Fibroblast of lung (primary cell): ENCODE data around the gene SPIB. TPM values are rescaled to one million over a fixed set of nuclear protein-coding genes. Genes with fewer than 3 reads are reported as not detected.

ENCODE experiments used
- DNase-seq, 2 donors: peaks; one replicate each; pipeline versions ENCODE4 v3.0.0 to v3.0.0-alpha.2; 2010; ENCODE audit warnings: low read depth in 2 of 2
- H2AFZ ChIP-seq: 2 replicates; pipeline ENCODE4 v1.5.1; 2012; ENCODE audit warnings: low read length, control low read depth, inconsistent platforms
- H3K27ac ChIP-seq: 2 replicates; pipeline ENCODE4 v1.5.1; 2011; ENCODE audit warnings: low read length, control low read depth; ENCODE audit not compliant: insufficient read depth
- H3K27me3 ChIP-seq: 2 replicates; pipeline ENCODE4 v1.5.1; 2011; ENCODE audit warnings: mild to moderate bottlenecking, low read length; ENCODE audit not compliant: control insufficient read depth, insufficient read depth
- H3K36me3 ChIP-seq: 2 replicates; pipeline ENCODE4 v1.5.1; 2011; ENCODE audit warnings: low read length; ENCODE audit not compliant: control insufficient read depth, insufficient read depth
- H3K4me1 ChIP-seq: 2 replicates; pipeline ENCODE4 v1.5.1; 2011; ENCODE audit warnings: low read length; ENCODE audit not compliant: control insufficient read depth, insufficient read depth; ENCODE audit errors: extremely low read depth
- H3K4me2 ChIP-seq: 2 replicates; pipeline ENCODE4 v1.5.1; 2011; ENCODE audit warnings: low read length, control low read depth; ENCODE audit not compliant: insufficient read depth; ENCODE audit errors: extremely low read depth
- H3K4me3 ChIP-seq, 4 experiments: fragments of 200-600 bp in 1 of 4; sonication (generic) in 1 of 4; replicated peaks in 1 of 4; 2 replicates each; pipeline ENCODE4 v1.5.1; 2011 to 2016; ENCODE audit warnings: low read length in 4 of 4, low read depth in 3 of 4, mild to moderate bottlenecking in 3 of 4, control low read depth in 2 of 4, inconsistent platforms in 1 of 4, mixed read lengths in 1 of 4; ENCODE audit not compliant: insufficient read depth in 1 of 4; ENCODE audit errors: control extremely low read depth in 1 of 4
- H3K79me2 ChIP-seq: 2 replicates; pipeline ENCODE4 v1.5.1; 2012; ENCODE audit warnings: mild to moderate bottlenecking, low read length, inconsistent platforms; ENCODE audit not compliant: control insufficient read depth, insufficient read depth
- H3K9ac ChIP-seq: 2 replicates; pipeline ENCODE4 v1.5.1; 2011; ENCODE audit warnings: mild to moderate bottlenecking, low read length, control low read depth; ENCODE audit not compliant: insufficient read depth
- H3K9me3 ChIP-seq: 2 replicates; pipeline ENCODE4 v1.5.1; 2012; ENCODE audit warnings: low read depth, low read length; ENCODE audit not compliant: control insufficient read depth, insufficient read depth
- H4K20me1 ChIP-seq: 2 replicates; pipeline ENCODE4 v1.5.1; 2011; ENCODE audit warnings: low read length; ENCODE audit not compliant: control insufficient read depth, insufficient read depth; ENCODE audit errors: extremely low read depth
- EZH2 ChIP-seq: IDR thresholded peaks from 2 replicates; pipeline ENCODE4 v1.5.1; 2012; ENCODE audit warnings: low read length, control low read depth, mild to moderate bottlenecking; ENCODE audit errors: missing control alignments
- polyA plus RNA-seq, 2 donors: library from polyadenylated mRNA; depleted of rRNA in 1 of 2; stranded (reverse) in 1 of 2; unstranded in 1 of 2; fragments of >200 nt; gene quantifications; 2 replicates each; pipeline ENCODE4 v1.2.1, GENCODE V29; 2011 to 2012; ENCODE audit warnings: missing spikeins in 1 of 2
- total RNA-seq: library from RNA; depleted of rRNA; stranded (reverse); fragments of >200 nt; gene quantifications from 2 replicates; pipeline ENCODE4 v1.2.1, GENCODE V29; 2014
- TF ChIP-seq, protein P1 (sequence below), 2 donors: IDR thresholded peaks in 1 of 2; conservative IDR thresholded peaks in 1 of 2; 1 replicate in 1 of 2; 2 replicates in 1 of 2; pipeline ENCODE4 v1.5.1; 2011 to 2012; ENCODE audit warnings: low read length in 2 of 2, control low read depth in 1 of 2, inconsistent platforms in 1 of 2, low read depth in 1 of 2, mild to moderate bottlenecking in 1 of 2

The SPIB gene
- total and polyA plus RNA-seq, 2 donors (not counting 1 experiment from before 2014, with no cell fraction given) = not detected

- Histone ChIP-seq H3K27me3 (peaks cover 8% of the 10 kb centered on the region), H3K27ac (no peak overlapping the region), H3K9me3 (no peaks in the 10 kb centered on the region), H3K4me3 (no peak overlapping the region), H2AFZ (no peak overlapping the region), H4K20me1 (no peaks in the 10 kb centered on the region), H3K79me2 (no peaks in the 10 kb centered on the region), H3K9ac (no peak overlapping the region), H3K4me1 (no peaks in the 10 kb centered on the region), H3K36me3 (no peaks in the 10 kb centered on the region), H3K4me2 (no peak overlapping the region)
- no peak for DNase-seq
- TF ChIP-seq EZH2 = no peak
- TF ChIP-seq, protein P1, sequence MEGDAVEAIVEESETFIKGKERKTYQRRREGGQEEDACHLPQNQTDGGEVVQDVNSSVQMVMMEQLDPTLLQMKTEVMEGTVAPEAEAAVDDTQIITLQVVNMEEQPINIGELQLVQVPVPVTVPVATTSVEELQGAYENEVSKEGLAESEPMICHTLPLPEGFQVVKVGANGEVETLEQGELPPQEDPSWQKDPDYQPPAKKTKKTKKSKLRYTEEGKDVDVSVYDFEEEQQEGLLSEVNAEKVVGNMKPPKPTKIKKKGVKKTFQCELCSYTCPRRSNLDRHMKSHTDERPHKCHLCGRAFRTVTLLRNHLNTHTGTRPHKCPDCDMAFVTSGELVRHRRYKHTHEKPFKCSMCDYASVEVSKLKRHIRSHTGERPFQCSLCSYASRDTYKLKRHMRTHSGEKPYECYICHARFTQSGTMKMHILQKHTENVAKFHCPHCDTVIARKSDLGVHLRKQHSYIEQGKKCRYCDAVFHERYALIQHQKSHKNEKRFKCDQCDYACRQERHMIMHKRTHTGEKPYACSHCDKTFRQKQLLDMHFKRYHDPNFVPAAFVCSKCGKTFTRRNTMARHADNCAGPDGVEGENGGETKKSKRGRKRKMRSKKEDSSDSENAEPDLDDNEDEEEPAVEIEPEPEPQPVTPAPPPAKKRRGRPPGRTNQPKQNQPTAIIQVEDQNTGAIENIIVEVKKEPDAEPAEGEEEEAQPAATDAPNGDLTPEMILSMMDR (conservative IDR thresholded peaks at IDR 0.05 in 1 of 2, IDR thresholded peaks at IDR 0.05 in 1 of 2; ENCODE audit: low read depth in 1 of 2, low read length in 2 of 2) = no peak
Measured at GRCh38 chr19:50425581-50425980, 6.8 kb downstream of the SPIB start.

DNA sequence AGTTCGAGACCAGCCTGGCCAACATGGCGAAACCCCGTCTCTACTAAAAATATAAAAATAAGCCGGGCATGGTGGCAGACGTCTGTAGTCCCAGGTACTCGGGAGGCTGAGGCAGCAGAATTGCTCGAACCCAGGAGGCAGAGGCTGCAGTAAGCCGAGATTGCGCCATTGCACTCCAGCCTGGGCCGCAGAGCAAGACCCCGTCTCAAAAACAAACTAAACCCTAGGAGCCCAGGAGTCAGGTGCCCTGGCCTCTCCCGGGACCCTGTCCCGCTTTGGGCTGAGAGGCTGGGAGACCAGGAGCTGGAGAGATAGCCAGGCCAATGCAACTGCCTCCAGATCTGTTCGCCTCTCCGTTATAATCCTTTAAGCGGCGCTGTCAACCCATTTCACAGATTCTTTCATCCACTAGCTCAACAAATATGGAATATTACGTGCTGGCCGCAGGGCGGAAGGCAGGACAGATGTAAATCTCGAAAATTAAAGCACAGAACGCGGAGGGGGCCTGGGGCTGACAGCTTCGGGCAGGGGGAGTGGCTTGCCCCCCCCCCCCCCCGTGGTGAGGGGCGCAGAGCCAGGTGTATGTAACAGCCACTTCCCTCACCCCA lies 8.7 kb downstream of the SPIB start:
- no peak for DNase-seq
- H3K9me3 ChIP-seq = no peaks in the 10 kb centered on the region
- no peaks in the 10 kb centered on the region for H4K20me1 ChIP-seq
- H3K4me3 ChIP-seq = peak overlapping the region in 1 of 4 experiments; percentile 42
- no peak overlapping the region for H3K27ac ChIP-seq
- TF ChIP-seq EZH2 = no peak
- TF ChIP-seq, protein P1 (conservative IDR thresholded peaks at IDR 0.05 in 1 of 2, IDR thresholded peaks at IDR 0.05 in 1 of 2; ENCODE audit: low read depth in 1 of 2, low read length in 2 of 2) = no peak
- peaks cover 16% of the 10 kb centered on the region for H3K27me3 ChIP-seq
- no peak overlapping the region for H3K9ac ChIP-seq
- no peaks in the 10 kb centered on the region for H3K4me1 ChIP-seq
- no peaks in the 10 kb centered on the region for H3K79me2 ChIP-seq
- H2AFZ ChIP-seq = peak overlapping the region; percentile 23
- H3K36me3 ChIP-seq = no peaks in the 10 kb centered on the region
- H3K4me2 ChIP-seq = peak overlapping the region; percentile 64

GRCh38 chr19:50427997-50428425 lies 9.3 kb downstream of the SPIB start:
- H3K36me3 ChIP-seq = no peaks in the 10 kb centered on the region
- no peaks in the 10 kb centered on the region for H3K4me1 ChIP-seq
- no peaks in the 10 kb centered on the region for H3K79me2 ChIP-seq
- H4K20me1 ChIP-seq = no peaks in the 10 kb centered on the region
- peak; percentile 76 to 82 for DNase-seq
- H3K27ac ChIP-seq = no peak overlapping the region
- H2AFZ ChIP-seq = peak overlapping the region; percentile 23
- no peak overlapping the region for H3K9ac ChIP-seq
- H3K27me3 ChIP-seq = peaks cover 22% of the 10 kb centered on the region
- H3K9me3 ChIP-seq = no peaks in the 10 kb centered on the region
- H3K4me2 ChIP-seq = peak overlapping the region; percentile 64
- H3K4me3 ChIP-seq = peak overlapping the region in 1 of 4 experiments; percentile 42
- TF ChIP-seq, protein P1 (conservative IDR thresholded peaks at IDR 0.05 in 1 of 2, IDR thresholded peaks at IDR 0.05 in 1 of 2; ENCODE audit: low read depth in 1 of 2, low read length in 2 of 2) = no peak
- no peak for TF ChIP-seq EZH2
